Midbrain (tissue), 1 donor: Measurements from ENCODE around the gene GIPR.
"Not testable (repeated sequence)": the region's sequence is repeated elsewhere in the genome, so short reads cannot be mapped to it uniquely, and the experiment has no call there.

ENCODE experiments used
- DNase-seq: peaks from one replicate; lab custom pipeline; 2025; lab: John Stamatoyannopoulos, UW

GIPR gene

DNA sequence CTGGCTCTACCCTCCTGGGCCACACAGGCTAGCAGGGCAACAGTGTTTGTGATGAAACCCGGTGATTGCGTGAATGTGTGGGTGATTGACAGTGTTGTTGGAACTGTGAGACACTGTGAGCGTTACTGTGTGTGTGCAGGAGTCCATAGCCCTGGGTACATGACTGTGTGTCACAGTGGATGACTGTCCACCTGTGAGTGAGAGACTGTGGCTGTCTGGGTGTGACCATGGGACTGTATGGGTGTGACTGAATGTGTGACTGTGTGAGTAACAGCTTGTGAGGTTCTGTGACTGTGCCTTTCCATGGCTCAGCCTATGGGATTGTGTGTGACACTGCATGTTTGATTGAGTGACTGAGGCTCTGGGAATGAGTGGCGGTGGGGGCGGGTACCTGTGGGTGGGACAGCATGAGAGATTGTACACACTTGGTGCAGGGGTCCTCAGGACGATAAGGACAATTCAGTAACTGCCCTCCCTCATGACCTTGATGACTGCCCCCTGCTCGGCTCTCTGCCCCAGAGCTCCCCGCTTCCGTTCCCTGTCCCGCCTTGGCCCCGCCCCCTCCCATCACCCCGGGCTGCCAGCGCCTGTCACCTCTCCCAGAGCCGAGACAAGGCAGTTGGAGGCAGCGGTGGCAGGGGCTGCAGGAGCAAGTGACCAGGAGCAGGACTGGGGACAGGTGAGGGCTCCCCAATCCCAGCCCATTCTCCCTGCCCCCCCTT lies at the start of gene GIPR:
GIPR (plus strand) TSS at position 602 of the 722 bp plus-strand sequence. CDS start 1,300 bp downstream, outside the sequence.
- no peak for DNase-seq

GRCh38 chr19:45621389-45621788 lies 46.6 kb upstream of the GIPR start:
- no peak for DNase-seq

GRCh38 chr19:45621976-45622503 lies 46.0 kb upstream of the GIPR start:
- no peak for DNase-seq

GRCh38 chr19:45623984-45624383 lies 44.0 kb upstream of the GIPR start:
- DNase-seq: no peak

DNA sequence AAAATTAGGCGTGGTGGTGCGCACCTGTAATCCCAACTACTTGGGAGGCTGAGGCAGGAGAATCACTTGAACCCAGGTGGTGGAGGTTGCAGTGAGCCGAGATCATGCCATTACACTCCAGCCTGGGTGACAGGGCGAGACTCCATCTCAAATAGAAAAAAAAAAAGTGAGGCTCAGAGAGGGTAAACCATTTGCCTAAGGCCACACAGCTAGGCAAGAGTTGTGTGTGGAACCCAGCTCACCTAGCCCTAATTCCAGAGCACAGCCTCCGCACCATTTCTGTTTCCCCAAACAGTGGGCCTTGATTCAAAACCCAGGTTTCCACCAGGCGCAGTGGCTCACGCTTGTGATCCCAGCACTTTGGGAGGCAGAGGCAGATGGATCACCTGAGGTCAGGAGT lies 39.8 kb upstream of the GIPR start:
- not testable (repeated sequence) for DNase-seq

DNA sequence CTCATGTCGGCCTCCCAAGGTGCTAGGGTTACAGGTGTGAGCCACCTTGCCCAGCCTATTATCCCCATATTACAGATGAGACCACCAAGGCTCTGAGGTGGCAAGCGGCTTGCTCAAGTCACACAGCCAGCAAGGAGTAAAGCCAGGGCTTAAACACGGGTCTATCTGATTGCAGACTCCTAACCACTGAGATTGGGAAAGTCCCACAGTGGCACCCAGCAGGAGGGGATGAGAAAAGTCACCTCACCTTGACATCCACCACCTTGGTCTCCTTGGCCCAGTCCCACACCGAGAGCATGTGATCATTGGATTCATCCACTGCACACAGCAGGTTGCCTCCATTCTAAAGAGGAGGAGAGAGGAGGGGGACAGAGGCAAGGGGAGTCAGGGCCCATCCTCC lies 38.3 kb upstream of the GIPR start:
- DNase-seq: no peak

- no peak for DNase-seq
Measured at GRCh38 chr19:45630463-45630862, 37.6 kb upstream of the GIPR start.

- DNase-seq: no peak
Measured at GRCh38 chr19:45632468-45633196, 35.4 kb upstream of the GIPR start.

DNA sequence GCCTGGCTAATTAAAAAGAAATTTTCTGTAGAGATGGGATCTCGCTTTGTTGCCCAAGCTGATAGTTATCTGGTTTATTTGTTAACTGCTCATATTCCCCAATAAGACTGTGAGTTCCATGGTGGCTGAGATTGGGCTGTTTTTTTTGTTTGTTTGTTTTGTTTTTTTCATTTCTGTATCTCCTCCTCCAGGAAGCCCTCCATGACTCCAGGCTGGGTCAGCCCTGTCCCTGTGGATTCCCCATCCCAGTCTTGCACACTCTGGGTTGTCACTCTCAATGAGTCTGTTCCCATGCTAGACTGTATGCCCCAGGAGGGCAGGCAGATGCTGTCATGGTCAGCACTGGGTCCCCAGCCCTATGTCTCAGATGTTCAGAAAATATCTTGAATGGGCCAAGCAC lies 31.7 kb upstream of the GIPR start:
- no peak for DNase-seq

- no peak for DNase-seq
Measured at GRCh38 chr19:45636902-45637301, 31.1 kb upstream of the GIPR start.

GRCh38 chr19:45637890-45638667 lies 29.9 kb upstream of the GIPR start:
- no peak for DNase-seq

- no peak for DNase-seq
Measured at GRCh38 chr19:45638930-45639729, 28.9 kb upstream of the GIPR start, which contains the start of gene EML2. TSS of gene EML2 (minus strand) at chr19:45639397. CDS start at chr19:45639376, 21 bp downstream.

GRCh38 chr19:45640849-45641273 lies 27.2 kb upstream of the GIPR start:
- no peak for DNase-seq

GRCh38 chr19:45641274-45642105 lies 26.5 kb upstream of the GIPR start:
- no peak for DNase-seq

GRCh38 chr19:45643024-45643926 lies 24.7 kb upstream of the GIPR start:
- peak; percentile 92 for DNase-seq

DNA sequence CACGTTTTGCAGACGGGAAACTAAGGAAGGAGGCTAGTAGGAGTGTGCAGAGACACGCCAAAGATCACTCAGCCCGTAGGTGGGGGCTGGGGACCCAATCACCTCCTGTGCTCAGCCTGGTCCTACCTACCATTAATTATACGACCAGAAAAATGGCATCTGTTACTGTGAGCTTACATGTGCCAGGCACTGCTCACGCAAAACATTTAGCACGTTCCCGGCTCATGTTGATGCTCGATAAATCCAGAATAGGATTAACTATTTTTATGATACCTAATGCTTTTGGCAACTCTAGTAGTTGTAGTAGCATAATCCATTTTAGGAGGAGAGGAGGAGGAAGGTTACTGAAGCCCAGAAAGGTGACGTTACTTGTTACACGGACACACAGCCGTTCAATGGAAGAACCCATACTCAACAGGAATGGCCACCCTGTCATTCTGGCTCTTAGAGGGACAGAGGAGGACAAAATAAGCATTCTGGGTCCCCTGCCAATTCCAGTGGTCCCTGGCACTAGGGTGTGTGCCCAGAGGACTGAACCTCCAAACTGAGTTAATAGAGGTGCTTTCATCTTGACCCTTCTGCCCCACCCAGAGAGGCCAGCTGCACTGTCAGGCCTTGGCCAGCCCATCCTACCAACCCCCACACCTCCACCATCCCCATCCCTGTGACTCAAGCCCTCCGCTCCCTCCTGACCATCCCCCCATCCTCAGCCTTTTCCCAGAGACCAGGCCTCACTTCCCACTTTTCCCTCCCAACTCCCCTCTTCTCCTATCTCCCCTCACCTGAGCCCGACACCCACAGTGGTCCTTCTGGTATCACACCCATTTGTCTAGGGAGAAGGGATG lies 23.9 kb upstream of the GIPR start:
- peak; percentile 47 for DNase-seq

DNA sequence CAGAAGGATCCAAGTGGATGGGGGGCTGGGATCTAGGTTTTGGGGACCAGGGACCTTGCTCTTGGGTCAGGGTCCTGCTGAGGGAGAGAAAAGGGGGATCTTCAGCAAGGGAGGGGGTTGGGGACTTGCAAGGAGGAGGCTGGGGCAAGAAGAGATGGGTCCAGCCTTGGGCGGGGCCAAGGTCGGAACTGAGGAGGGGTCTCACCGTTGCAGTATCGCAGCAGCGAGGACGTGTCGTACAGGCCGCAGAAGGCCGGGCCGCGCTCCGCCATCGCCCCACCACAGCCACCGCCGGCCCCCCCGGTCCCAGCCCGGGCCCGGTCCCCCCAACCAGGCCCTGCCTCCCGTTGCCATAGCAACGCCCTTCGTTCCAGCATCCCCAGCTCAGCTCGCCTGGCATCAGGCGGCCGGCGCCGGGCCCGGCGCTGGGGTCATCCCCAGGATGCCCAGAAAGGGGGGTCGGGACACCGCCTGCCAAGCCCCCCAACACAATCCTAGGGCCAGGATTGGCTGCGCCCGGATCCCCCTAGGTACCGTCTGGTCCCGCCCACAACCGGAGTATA lies 22.9 kb upstream of the GIPR start:
- peak; percentile 96 for DNase-seq
